Caco-2 (cell line): Measurements from ENCODE around the gene DRAM1. TPM values are rescaled to one million over a fixed set of nuclear protein-coding genes. Genes with fewer than 3 reads are reported as not detected.
A peak's percentile ranks its signal among the peaks of the same experiment; 100 is the strongest.

ENCODE experiments used
- BruUV-seq: library from RNA; stranded (reverse); fragments of 400-500 nt; replicated peaks from 2 replicates; lab custom pipeline; 2021; lab: Mats Ljungman, UMichigan
- CTCF ChIA-PET: fragments of 300-600 bp; sonication (Branson Sonifier 250); formaldehyde crosslinking; loops from one replicate; lab custom pipeline; 2022; ENCODE audit warnings: antibody characterized with exemption; lab: Charles Lee
- POLR2A ChIA-PET: fragments of 300-600 bp; sonication (Branson Sonifier 250); formaldehyde crosslinking; loops from one replicate; lab custom pipeline; 2022; ENCODE audit warnings: antibody characterized with exemption; lab: Charles Lee
- DNase-seq, 2 experiments: peaks; one replicate each; pipeline versions ENCODE4 v3.0.0 to v3.0.0-alpha.2; 2020 to 2022
- H3K27me3 ChIP-seq: replicated peaks from 2 replicates; pipeline ENCODE4 v1.6.0; 2011; ENCODE audit warnings: low read length; ENCODE audit not compliant: control insufficient read depth, insufficient read depth
- H3K36me3 ChIP-seq: 2 replicates; pipeline ENCODE4 v1.5.1; 2011; ENCODE audit warnings: low read length; ENCODE audit not compliant: control insufficient read depth, insufficient read depth
- H3K4me1 ChIP-seq: fragments of 250-450 bp; sonication (Bioruptor Pico); 2 replicates; pipeline ENCODE4 v1.5.1; 2020; ENCODE audit warnings: mild to moderate bottlenecking
- H3K4me3 ChIP-seq: 2 replicates; pipeline ENCODE4 v1.5.1; 2011; ENCODE audit warnings: low read depth, mild to moderate bottlenecking, control low read depth, low read length
- H3K9me3 ChIP-seq: fragments of 250-450 bp; sonication (Bioruptor Pico); 2 replicates; pipeline ENCODE4 v1.5.1; 2020; ENCODE audit warnings: mild to moderate bottlenecking, moderate library complexity
- H3K27ac Mint-ChIP-seq: one replicate; pipeline ENCODE4 v1.8.0; 2022; ENCODE audit warnings: mixed read lengths; ENCODE audit not compliant: unreplicated experiment
- H3K27me3 Mint-ChIP-seq: one replicate; pipeline ENCODE4 v1.8.0; 2022; ENCODE audit warnings: mixed read lengths; ENCODE audit not compliant: insufficient read depth, unreplicated experiment
- H3K36me3 Mint-ChIP-seq: one replicate; pipeline ENCODE4 v1.8.0; 2022; ENCODE audit warnings: mild to moderate bottlenecking, mixed read lengths; ENCODE audit not compliant: insufficient read depth, unreplicated experiment
- H3K4me1 Mint-ChIP-seq: one replicate; pipeline ENCODE4 v1.8.0; 2022; ENCODE audit warnings: low read depth, mixed read lengths; ENCODE audit not compliant: unreplicated experiment
- H3K4me3 Mint-ChIP-seq: one replicate; pipeline ENCODE4 v1.8.0; 2022; ENCODE audit warnings: mild to moderate bottlenecking, moderate library complexity, mixed read lengths; ENCODE audit not compliant: unreplicated experiment
- H3K9me3 Mint-ChIP-seq: one replicate; pipeline ENCODE4 v1.8.0; 2022; ENCODE audit warnings: mixed read lengths; ENCODE audit not compliant: unreplicated experiment
- CTCF ChIP-seq, 2 experiments: fragments of 200-600 bp in 1 of 2; IDR thresholded peaks; 1 replicate in 1 of 2; 2 replicates in 1 of 2; pipeline versions ENCODE4 v1.5.1 to v1.8.0; 2011 to 2022; ENCODE audit warnings: antibody characterized with exemption in 1 of 2, control low read depth in 1 of 2, inconsistent platforms in 1 of 2, low read depth in 1 of 2, low read length in 1 of 2, mild to moderate bottlenecking in 1 of 2, moderate library complexity in 1 of 2; ENCODE audit not compliant: insufficient read depth in 1 of 2, severe bottlenecking in 1 of 2, unreplicated experiment in 1 of 2
- intact Hi-C: fragments of 100-400 bp; cut with micrococcal nuclease; formaldehyde crosslinking; loops from one replicate; pipeline ENCODE4 v1.10.0; 2022; ENCODE audit not compliant: unreplicated experiment
- total RNA-seq: library from RNA; stranded (reverse); gene quantifications from 2 replicates; pipeline ENCODE4 v1.2.3, GENCODE V29; 2022

DRAM1 gene
- total RNA-seq, 1 experiment from 2014 or later, result 46.4 TPM

- POLR2A ChIA-PET, result no interaction called here
- peak overlapping the region; percentile 90 for H3K4me3 Mint-ChIP-seq
- no peaks in the 10 kb centered on the region for H3K9me3 ChIP-seq
- CTCF ChIA-PET, result interaction anchor here (0.5 to 2.7 kb wide), 9 partner anchors 10 to 939 kb away, joined by 3 to 34 read pairs (median 6); no protein-coding TSS in a partner anchor
- no peaks in the 10 kb centered on the region for H3K9me3 Mint-ChIP-seq
- TF ChIP-seq CTCF (IDR thresholded peaks at IDR 0.05; ENCODE audit: insufficient read depth in 1 of 2, low read depth in 1 of 2, low read length in 1 of 2, severe bottlenecking in 1 of 2, unreplicated experiment in 1 of 2), result no peak
- no peaks in the 10 kb centered on the region for H3K36me3 ChIP-seq
- peak overlapping the region; percentile 98 for H3K4me3 ChIP-seq
- BruUV-seq, result TSS peak; percentile 48
- DNase-seq, result no peak
- H3K27me3 Mint-ChIP-seq, result no peaks in the 10 kb centered on the region
- H3K36me3 Mint-ChIP-seq, result no peaks in the 10 kb centered on the region
- intact Hi-C loops, result loop anchor here (2.0 kb wide), 3 partner anchors 259 to 423 kb away; partner anchors contain the start of gene ARL1
- H3K27ac Mint-ChIP-seq, result peak overlapping the region; percentile 77
- H3K27me3 ChIP-seq, result no peaks in the 10 kb centered on the region
- H3K4me1 Mint-ChIP-seq, result peaks cover 4% of the 10 kb centered on the region
- H3K4me1 ChIP-seq, result 0 out of 2 replicates have a peak, but pooled peaks cover 4% of the 10 kb centered on the region
These were observed 47.6 kb upstream of the DRAM1 start for GRCh38 chr12:101829639-101830366.

GRCh38 chr12:101830367-101831325, 46.7 kb upstream of the DRAM1 start, which contains the start of gene GNPTAB:
Gene GNPTAB, minus strand, starts transcription at chr12:101830959. Its CDS starts 284 bp downstream, at chr12:101830675.
- Mint-ChIP-seq H3K27me3 (no peaks in the 10 kb centered on the region), H3K36me3 (no peaks in the 10 kb centered on the region), H3K4me3 (peak within 1 kb of the TSS; percentile 90), H3K9me3 (no peaks in the 10 kb centered on the region), H3K27ac (peak within 1 kb of the TSS; percentile 77), H3K4me1 (no peaks in the 10 kb centered on the region)
- Histone ChIP-seq H3K9me3 (no peaks in the 10 kb centered on the region), H3K4me1 (0 out of 2 replicates have a peak, but pooled peaks cover 4% of the 10 kb centered on the region), H3K4me3 (peak within 1 kb of the TSS; percentile 98), H3K36me3 (no peaks in the 10 kb centered on the region), H3K27me3 (no peaks in the 10 kb centered on the region)
- peak; percentile 93 to 95 for DNase-seq
- BruUV-seq, result no TSS peak
- ChIA-PET CTCF (interaction anchor here (0.5 to 2.7 kb wide), 12 partner anchors 9 to 938 kb away, joined by 3 to 34 read pairs (median 6); no protein-coding TSS in a partner anchor), POLR2A (no interaction called here)
- peak; percentile 68 to 81 for TF ChIP-seq CTCF (IDR thresholded peaks at IDR 0.05; ENCODE audit: insufficient read depth in 1 of 2, low read depth in 1 of 2, low read length in 1 of 2, severe bottlenecking in 1 of 2, unreplicated experiment in 1 of 2)
- intact Hi-C loops, result loop anchor here (1.0 to 2.0 kb wide), 6 partner anchors 38 to 424 kb away; partner anchors contain the start of gene ARL1
